HEK293 (cell line): ENCODE results near the gene ERAS.

Experiments
- CTCF ChIA-PET: fragments of 350-600 bp; formaldehyde crosslinking; extraction: SDS; loops from one replicate; lab custom pipeline; 2021; ENCODE audit warnings: antibody characterized with exemption; lab: Yijun Ruan, JAX
- POLR2A ChIA-PET: fragments of 300-600 bp; formaldehyde crosslinking; extraction: SDS; loops from one replicate; lab custom pipeline; 2020; ENCODE audit warnings: antibody characterized with exemption, inconsistent platforms; lab: Yijun Ruan, JAX
- H3K27ac ChIP-seq: fragments of 200-500 bp; sonication (Bioruptor generic); 2 replicates; pipeline ENCODE4 v1.5.1; 2014; ENCODE audit warnings: low read depth, low read length, control low read depth, inconsistent platforms; ENCODE audit errors: extremely low read depth
- H3K36me3 ChIP-seq, 2 experiments: fragments of 200-500 bp in 1 of 2; sonication (Bioruptor generic) in 1 of 2; 1 replicate in 1 of 2; 2 replicates in 1 of 2; pipeline ENCODE4 v1.5.1; 2014 to 2017; ENCODE audit warnings: inconsistent platforms in 2 of 2, low read length in 2 of 2; ENCODE audit not compliant: control insufficient read depth in 2 of 2, insufficient read depth in 1 of 2
- H3K4me1 ChIP-seq: fragments of 200-500 bp; sonication (Bioruptor generic); 2 replicates; pipeline ENCODE4 v1.5.1; 2014; ENCODE audit warnings: mild to moderate bottlenecking, low read length, inconsistent platforms; ENCODE audit not compliant: control insufficient read depth, insufficient read depth
- H3K4me3 ChIP-seq: 2 replicates; pipeline ENCODE4 v1.5.1; 2011; ENCODE audit warnings: low read depth, mild to moderate bottlenecking, control low read depth, low read length, moderate library complexity
- H3K9me3 ChIP-seq: fragments of 200-500 bp; sonication (Bioruptor generic); 2 replicates; pipeline ENCODE4 v1.5.1; 2014; ENCODE audit warnings: low read depth, low read length, inconsistent platforms; ENCODE audit not compliant: control insufficient read depth, insufficient read depth
- HOXA7 ChIP-seq: sonication (generic); formaldehyde crosslinking; IDR thresholded peaks from 2 replicates; pipeline ENCODE4 v1.8.1; 2022; ENCODE audit warnings: missing genetic modification reagents, borderline replicate concordance
- KLF1 ChIP-seq: fragments of 450-650 bp; formaldehyde crosslinking; IDR thresholded peaks from 2 replicates; pipeline ENCODE4 v1.5.1; 2016; ENCODE audit warnings: missing biosample characterization, missing genetic modification characterization
- MEIS1 ChIP-seq: sonication (generic); formaldehyde crosslinking; IDR thresholded peaks from 2 replicates; pipeline ENCODE4 v1.8.1; 2022; ENCODE audit warnings: missing genetic modification reagents, mild to moderate bottlenecking, borderline replicate concordance
- SALL2 ChIP-seq: fragments of 450-650 bp; formaldehyde crosslinking; IDR thresholded peaks from 2 replicates; pipeline ENCODE4 v1.5.0; 2017; ENCODE audit warnings: missing biosample characterization, mild to moderate bottlenecking, missing genetic modification characterization, borderline replicate concordance
- ZBTB20 ChIP-seq: fragments of 450-650 bp; formaldehyde crosslinking; IDR thresholded peaks from 2 replicates; pipeline ENCODE4 v1.5.1; 2016; ENCODE audit warnings: missing biosample characterization, missing genetic modification characterization
- ZEB2 ChIP-seq: fragments of 450-650 bp; formaldehyde crosslinking; IDR thresholded peaks from 2 replicates; pipeline ENCODE4 v1.5.1; 2016; ENCODE audit warnings: missing biosample characterization, missing genetic modification characterization
- ZNF132 ChIP-seq: fragments of 450-650 bp; formaldehyde crosslinking; IDR thresholded peaks from 2 replicates; pipeline ENCODE4 v1.5.1; 2017; ENCODE audit warnings: missing biosample characterization, missing genetic modification characterization, borderline replicate concordance
- ZNF146 ChIP-seq: fragments of 450-650 bp; formaldehyde crosslinking; IDR thresholded peaks from 2 replicates; pipeline ENCODE4 v1.5.1; 2016; ENCODE audit warnings: missing biosample characterization, missing genetic modification characterization
- ZNF175 ChIP-seq: fragments of 450-650 bp; formaldehyde crosslinking; IDR thresholded peaks from 2 replicates; pipeline ENCODE4 v1.5.1; 2016; ENCODE audit warnings: missing biosample characterization, missing genetic modification characterization
- ZNF239 ChIP-seq: fragments of 450-650 bp; formaldehyde crosslinking; IDR thresholded peaks from 2 replicates; pipeline ENCODE4 v1.5.1; 2016; ENCODE audit warnings: missing biosample characterization, missing genetic modification characterization
- ZNF292 ChIP-seq: fragments of 450-650 bp; formaldehyde crosslinking; IDR thresholded peaks from 2 replicates; pipeline ENCODE4 v1.5.1; 2016; ENCODE audit warnings: low read depth, missing biosample characterization, missing genetic modification characterization, borderline replicate concordance
- ZNF341 ChIP-seq: fragments of 450-650 bp; formaldehyde crosslinking; IDR thresholded peaks from 2 replicates; pipeline ENCODE4; 2016; ENCODE audit warnings: low read depth, missing biosample characterization, missing genetic modification characterization
- ZNF544 ChIP-seq: fragments of 450-650 bp; formaldehyde crosslinking; IDR thresholded peaks from 2 replicates; pipeline ENCODE4 v1.5.0; 2017; ENCODE audit warnings: missing biosample characterization, missing genetic modification characterization
- ZNF549 ChIP-seq: fragments of 450-650 bp; IDR thresholded peaks from 2 replicates; pipeline ENCODE4 v1.5.1; 2018; ENCODE audit warnings: missing biosample characterization, missing genetic modification characterization, mild to moderate bottlenecking, inconsistent platforms, moderate library complexity
- ZNF629 ChIP-seq: fragments of 450-650 bp; formaldehyde crosslinking; IDR thresholded peaks from 2 replicates; pipeline ENCODE4 v1.5.1; 2017; ENCODE audit warnings: missing biosample characterization, missing genetic modification characterization
- ZNF654 ChIP-seq: fragments of 450-650 bp; formaldehyde crosslinking; IDR thresholded peaks from 2 replicates; pipeline ENCODE4 v1.5.1; 2016; ENCODE audit warnings: low read depth, missing biosample characterization, missing genetic modification characterization
- ZNF747 ChIP-seq: fragments of 450-650 bp; formaldehyde crosslinking; IDR thresholded peaks from 2 replicates; pipeline ENCODE4 v1.5.1; 2016; ENCODE audit warnings: missing biosample characterization, missing genetic modification characterization
- ZSCAN30 ChIP-seq: fragments of 450-650 bp; IDR thresholded peaks from 2 replicates; pipeline ENCODE4 v1.5.1; 2018; ENCODE audit warnings: missing biosample characterization, mild to moderate bottlenecking, missing genetic modification characterization, moderate library complexity
- TF ChIP-seq, protein P1 (sequence below): fragments of 450-650 bp; IDR thresholded peaks from 2 replicates; pipeline ENCODE4 v1.5.1; 2018; ENCODE audit warnings: missing biosample characterization, mild to moderate bottlenecking, missing genetic modification characterization
- TF ChIP-seq, protein P2 (sequence below): fragments of 450-650 bp; IDR thresholded peaks from 2 replicates; pipeline ENCODE4 v1.5.1; 2018; ENCODE audit warnings: missing biosample characterization, missing genetic modification characterization
- TF ChIP-seq, protein P3 (sequence below): fragments of 450-650 bp; formaldehyde crosslinking; IDR thresholded peaks from 2 replicates; pipeline ENCODE4 v1.5.1; 2016; ENCODE audit warnings: missing biosample characterization, missing genetic modification characterization, borderline replicate concordance
- TF ChIP-seq, protein P4 (sequence below): fragments of 450-650 bp; formaldehyde crosslinking; IDR thresholded peaks from 2 replicates; pipeline ENCODE4 v1.5.1; 2017; ENCODE audit warnings: missing biosample characterization, missing genetic modification characterization

Gene ERAS

DNA sequence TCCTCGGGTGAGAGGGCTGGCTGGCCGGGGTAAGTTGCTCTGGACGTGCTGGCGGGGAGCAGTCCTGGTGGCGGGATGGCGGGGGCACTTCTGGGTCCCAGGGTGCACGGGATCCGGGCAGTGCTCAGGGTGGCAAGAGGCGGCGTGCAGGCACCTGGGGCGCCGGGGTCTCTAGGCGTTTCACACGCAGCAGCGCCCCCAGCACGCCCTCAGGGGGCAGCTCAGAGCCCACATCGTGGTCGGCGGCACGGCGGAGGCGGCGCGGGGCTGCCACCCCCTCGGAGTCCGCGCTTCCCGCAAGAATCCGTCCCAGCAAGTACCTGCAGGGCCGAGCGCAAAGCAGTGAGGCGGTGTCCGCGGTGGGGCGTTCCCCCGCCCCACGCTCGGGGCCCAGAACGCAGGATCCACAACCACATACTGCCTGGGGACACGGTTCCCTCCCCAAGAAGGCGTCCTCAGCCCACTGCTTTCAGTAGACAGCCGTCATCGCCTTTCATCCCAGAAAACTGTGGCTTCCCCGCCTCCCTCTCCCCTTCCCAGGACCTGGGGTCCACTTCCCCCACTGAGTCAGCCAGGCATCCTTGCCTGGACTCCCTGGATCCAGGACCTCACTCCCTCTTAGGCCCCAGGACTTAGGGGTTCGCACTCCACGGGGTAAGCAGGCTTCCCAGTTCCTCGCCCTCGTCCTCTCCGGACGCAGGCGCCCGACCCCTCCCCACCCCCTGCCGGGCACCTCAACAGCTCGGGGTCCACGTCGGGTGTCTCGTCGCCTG is 5.0 kb downstream of the ERAS start (continued):
- no peak for TF ChIP-seq ZBTB20 (tag by site-specific recombination)

DNA sequence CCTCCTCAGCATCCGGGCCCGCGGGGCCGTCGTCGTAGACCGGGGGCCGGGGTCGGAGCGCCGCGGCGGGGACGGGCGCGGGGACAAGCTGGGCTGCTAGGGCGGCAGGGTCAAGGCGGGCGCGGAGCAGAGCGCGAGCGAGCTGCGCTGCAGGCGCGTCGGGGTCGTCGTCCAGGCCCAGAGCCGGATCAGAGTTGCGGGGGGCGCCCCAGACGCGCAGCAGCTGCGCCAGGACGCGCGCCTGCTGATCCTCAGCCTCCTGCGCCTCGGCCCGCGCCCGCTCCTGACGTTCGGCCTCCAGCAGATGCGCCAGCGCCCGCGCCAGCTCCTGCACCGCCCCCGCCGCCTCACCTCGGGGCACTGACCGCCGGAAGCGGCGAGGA is 5.6 kb downstream of the ERAS start:
- CTCF ChIA-PET, result no interaction called here
- POLR2A ChIA-PET, result no interaction called here
- Histone ChIP-seq H3K4me1 (no peaks in the 10 kb centered on the region), H3K27ac (no peak overlapping the region), H3K4me3 (no peak overlapping the region), H3K36me3 (no peaks in the 10 kb centered on the region)
- no peak for TF ChIP-seq ZNF292 (tag by site-specific recombination)
- TF ChIP-seq ZNF175 (tag by site-specific recombination), result no peak
- TF ChIP-seq ZNF549, result no peak
- TF ChIP-seq, protein P1, sequence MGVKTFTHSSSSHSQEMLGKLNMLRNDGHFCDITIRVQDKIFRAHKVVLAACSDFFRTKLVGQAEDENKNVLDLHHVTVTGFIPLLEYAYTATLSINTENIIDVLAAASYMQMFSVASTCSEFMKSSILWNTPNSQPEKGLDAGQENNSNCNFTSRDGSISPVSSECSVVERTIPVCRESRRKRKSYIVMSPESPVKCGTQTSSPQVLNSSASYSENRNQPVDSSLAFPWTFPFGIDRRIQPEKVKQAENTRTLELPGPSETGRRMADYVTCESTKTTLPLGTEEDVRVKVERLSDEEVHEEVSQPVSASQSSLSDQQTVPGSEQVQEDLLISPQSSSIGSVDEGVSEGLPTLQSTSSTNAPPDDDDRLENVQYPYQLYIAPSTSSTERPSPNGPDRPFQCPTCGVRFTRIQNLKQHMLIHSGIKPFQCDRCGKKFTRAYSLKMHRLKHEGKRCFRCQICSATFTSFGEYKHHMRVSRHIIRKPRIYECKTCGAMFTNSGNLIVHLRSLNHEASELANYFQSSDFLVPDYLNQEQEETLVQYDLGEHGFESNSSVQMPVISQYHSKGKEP (tag by site-specific recombination), result no peak
- TF ChIP-seq ZNF146 (tag by site-specific recombination), result no peak
- TF ChIP-seq ZSCAN30 (tag by site-specific recombination), result no peak
- TF ChIP-seq ZNF747 (tag by site-specific recombination), result no peak
- TF ChIP-seq KLF1 (tag by site-specific recombination), result no peak
- TF ChIP-seq HOXA7 (CRISPR knock-in tag), result no peak
- TF ChIP-seq ZEB2 (tag by site-specific recombination), result no peak
- no peak for TF ChIP-seq SALL2 (tag by site-specific recombination)
- TF ChIP-seq, protein P2, sequence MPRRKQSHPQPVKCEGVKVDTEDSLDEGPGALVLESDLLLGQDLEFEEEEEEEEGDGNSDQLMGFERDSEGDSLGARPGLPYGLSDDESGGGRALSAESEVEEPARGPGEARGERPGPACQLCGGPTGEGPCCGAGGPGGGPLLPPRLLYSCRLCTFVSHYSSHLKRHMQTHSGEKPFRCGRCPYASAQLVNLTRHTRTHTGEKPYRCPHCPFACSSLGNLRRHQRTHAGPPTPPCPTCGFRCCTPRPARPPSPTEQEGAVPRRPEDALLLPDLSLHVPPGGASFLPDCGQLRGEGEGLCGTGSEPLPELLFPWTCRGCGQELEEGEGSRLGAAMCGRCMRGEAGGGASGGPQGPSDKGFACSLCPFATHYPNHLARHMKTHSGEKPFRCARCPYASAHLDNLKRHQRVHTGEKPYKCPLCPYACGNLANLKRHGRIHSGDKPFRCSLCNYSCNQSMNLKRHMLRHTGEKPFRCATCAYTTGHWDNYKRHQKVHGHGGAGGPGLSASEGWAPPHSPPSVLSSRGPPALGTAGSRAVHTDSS, result no peak
- no peak for TF ChIP-seq ZNF544
- TF ChIP-seq, protein P3, sequence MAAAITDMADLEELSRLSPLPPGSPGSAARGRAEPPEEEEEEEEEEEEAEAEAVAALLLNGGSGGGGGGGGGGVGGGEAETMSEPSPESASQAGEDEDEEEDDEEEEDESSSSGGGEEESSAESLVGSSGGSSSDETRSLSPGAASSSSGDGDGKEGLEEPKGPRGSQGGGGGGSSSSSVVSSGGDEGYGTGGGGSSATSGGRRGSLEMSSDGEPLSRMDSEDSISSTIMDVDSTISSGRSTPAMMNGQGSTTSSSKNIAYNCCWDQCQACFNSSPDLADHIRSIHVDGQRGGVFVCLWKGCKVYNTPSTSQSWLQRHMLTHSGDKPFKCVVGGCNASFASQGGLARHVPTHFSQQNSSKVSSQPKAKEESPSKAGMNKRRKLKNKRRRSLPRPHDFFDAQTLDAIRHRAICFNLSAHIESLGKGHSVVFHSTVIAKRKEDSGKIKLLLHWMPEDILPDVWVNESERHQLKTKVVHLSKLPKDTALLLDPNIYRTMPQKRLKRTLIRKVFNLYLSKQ (tag by site-specific recombination), result no peak
- no peak for TF ChIP-seq MEIS1 (CRISPR knock-in tag)
- TF ChIP-seq, all 188 proteins: peak for 0
- no peaks in the 10 kb centered on the region for H3K9me3 ChIP-seq

DNA sequence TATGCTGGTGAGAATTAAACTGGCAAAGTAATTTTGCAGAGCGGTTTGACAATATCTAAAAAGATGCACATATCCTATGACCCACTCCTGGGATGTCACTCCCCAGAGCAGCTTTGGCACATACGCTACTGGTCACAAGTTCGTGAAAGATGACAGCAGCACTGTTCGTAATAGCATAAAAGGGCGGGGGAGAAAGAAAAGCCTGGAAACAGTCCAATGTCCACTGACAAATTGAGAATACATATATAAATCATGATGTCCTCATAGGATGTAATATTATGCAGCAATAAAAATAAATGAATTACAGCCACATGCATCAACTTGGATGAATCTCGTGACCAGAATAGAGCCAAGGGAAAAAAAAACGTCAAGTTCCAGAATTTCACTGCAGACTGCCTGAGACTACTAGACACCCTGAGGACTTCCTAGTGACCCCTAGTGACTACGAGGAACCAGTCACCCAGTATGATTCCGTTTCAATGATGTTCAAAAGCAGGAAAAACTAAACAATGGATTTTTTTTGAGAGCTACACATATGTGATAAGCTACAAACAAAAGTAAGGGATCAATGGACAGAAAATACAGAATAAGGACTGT is 7.3 kb downstream of the ERAS start:
- POLR2A ChIA-PET, result interaction anchor here (0.6 to 1.2 kb wide), 3 partner anchors 32 to 356 kb away, joined by 3 read pairs; partner anchors contain the start of genes HDAC6, PQBP1 and TIMM17B
- no peaks in the 10 kb centered on the region; a peak in 1 of 3 replicates for H3K36me3 ChIP-seq
- no peaks in the 10 kb centered on the region for H3K9me3 ChIP-seq
- H3K4me1 ChIP-seq, result no peaks in the 10 kb centered on the region
- H3K27ac ChIP-seq, result no peak overlapping the region
- no peak overlapping the region for H3K4me3 ChIP-seq
- TF ChIP-seq ZNF132 (no peak), ZNF654 (tag by site-specific recombination) (0 out of 2 replicates have a peak, but pooled peaks have one; percentile 5), ZNF629 (tag by site-specific recombination) (peak; percentile 38; the same call in 1 of the 2 replicates), ZNF341 (tag by site-specific recombination) (peak; percentile 29; the same call in 1 of the 2 replicates), ZNF239 (tag by site-specific recombination) (no peak)
- TF ChIP-seq, protein P4, sequence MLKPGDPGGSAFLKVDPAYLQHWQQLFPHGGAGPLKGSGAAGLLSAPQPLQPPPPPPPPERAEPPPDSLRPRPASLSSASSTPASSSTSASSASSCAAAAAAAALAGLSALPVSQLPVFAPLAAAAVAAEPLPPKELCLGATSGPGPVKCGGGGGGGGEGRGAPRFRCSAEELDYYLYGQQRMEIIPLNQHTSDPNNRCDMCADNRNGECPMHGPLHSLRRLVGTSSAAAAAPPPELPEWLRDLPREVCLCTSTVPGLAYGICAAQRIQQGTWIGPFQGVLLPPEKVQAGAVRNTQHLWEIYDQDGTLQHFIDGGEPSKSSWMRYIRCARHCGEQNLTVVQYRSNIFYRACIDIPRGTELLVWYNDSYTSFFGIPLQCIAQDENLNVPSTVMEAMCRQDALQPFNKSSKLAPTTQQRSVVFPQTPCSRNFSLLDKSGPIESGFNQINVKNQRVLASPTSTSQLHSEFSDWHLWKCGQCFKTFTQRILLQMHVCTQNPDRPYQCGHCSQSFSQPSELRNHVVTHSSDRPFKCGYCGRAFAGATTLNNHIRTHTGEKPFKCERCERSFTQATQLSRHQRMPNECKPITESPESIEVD (tag by site-specific recombination), result peak; percentile 26; the same call in 1 of the 2 replicates
- CTCF ChIA-PET, result interaction anchor here (0.8 to 0.9 kb wide), 2 partner anchors 10 to 185 kb away, joined by 4 to 5 read pairs; no protein-coding TSS in a partner anchor
